ENCODE measurements around the gene C1QL2. TPM values are rescaled to one million over a fixed set of nuclear protein-coding genes. Genes with fewer than 3 reads are reported as not detected.

Gene C1QL2
- total RNA-seq, 1 experiment from 2014 or later: not detected

DNA sequence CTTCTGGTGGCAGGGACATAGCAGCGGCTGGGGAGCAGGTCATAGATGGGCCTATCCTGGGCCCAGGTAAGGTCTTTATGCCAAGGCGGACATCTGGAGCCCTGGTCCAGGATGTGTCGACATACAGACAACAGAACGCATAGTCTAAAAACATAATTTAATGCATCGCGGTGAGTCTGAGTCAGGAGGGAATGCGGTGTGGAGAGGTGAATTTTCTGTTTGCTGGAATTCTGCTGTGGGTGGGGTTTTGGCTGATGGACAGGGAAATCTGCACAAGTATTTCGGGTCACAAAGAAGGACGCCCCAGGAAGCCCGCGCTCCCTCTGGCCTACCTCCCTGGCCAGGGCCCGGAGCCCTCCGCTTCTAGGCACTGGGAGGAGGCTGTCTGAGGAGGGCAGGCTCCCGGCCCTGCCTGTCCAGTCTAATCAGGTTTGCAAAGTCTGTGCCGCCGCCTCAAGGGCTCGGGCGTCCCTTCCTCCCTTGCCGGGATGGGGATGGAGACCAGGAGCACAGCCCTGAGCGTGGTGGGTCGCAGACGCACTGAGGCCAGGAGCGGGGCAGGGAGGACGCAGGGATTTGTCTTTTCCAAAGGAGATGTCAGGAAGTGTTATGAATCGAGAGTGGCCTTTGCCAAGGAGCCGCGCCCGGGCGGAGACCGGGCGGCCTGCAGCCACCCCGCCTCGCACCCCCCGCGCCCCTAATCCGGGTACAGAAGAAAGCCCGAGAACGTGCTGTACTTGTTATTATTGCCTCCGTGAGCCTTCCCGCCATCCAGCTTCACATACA, 2.3 kb downstream of the C1QL2 start:
- DNase-seq (ENCODE audit: low read depth): no peak
- in situ Hi-C loops (cut with HindIII; ENCODE audit: low pct_unique_long_range_greater_than_20kb, low sequenced_read_pairs): no loop called here

DNA sequence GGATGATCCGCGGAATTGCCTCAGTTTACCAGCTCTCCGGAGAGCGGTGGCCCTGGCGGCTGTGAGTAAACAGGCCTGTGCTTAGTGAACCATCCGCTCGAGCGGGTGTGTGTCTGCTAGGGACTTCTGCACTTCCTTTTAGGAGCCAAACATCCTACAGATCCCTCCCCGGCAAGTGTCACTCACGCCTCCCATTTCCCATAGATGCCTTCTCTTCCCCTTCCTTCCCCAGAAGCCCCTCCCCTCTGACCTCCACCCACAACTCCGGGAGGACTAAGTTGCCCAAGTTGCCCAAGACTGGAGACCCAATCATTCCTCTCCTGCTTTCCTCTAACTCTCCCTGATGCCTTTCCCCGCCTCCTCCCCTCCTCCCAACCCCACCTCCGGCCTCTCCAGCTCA, 2.9 kb downstream of the C1QL2 start:
- in situ Hi-C loops (cut with HindIII; ENCODE audit: low pct_unique_long_range_greater_than_20kb, low sequenced_read_pairs): no loop called here
- no peak for DNase-seq (ENCODE audit: low read depth)

DNA sequence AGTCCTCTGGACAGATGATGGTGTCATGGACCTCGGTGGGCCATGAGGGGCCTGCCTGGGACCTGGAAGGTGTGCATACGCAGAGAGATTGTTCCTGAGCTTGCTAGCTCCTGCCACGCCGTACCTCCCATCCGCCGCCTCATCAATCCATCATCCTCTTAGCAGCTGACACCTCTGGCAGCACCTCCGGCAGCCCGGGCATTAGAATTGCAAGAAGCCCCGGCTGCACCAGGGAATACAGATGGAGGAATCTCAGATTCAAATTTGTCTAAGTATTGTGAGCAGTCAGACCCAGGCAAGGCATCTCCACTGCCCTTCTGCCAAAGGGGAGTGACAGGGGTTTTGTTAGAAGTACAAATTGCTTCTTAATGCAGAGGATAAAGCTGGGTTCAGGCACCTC, 4.5 kb downstream of the C1QL2 start:
- no peak for DNase-seq (ENCODE audit: low read depth)
- in situ Hi-C loops (cut with HindIII; ENCODE audit: low pct_unique_long_range_greater_than_20kb, low sequenced_read_pairs): no loop called here

DNA sequence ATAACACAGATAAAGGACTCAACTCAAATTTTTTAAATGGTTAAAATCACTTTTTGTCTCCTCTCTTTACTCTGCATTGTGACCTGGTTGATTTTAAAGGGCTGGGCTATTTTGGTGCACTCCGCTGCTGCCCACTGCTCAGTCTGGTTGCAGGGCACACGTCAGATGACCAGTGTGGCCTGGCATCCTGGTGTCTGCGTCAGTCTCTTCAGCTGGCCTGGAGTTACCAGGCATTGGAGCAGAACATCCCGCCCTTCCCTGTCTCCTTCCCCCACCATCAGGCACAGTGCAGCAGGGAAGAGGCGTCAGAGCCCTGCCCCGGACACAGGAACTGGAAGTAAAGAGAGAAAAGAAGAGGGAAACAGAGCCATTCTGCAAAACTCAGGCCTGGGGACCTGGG, 8.9 kb downstream of the C1QL2 start:
- peak; percentile 59 for DNase-seq (ENCODE audit: low read depth)
- in situ Hi-C loops (cut with HindIII; ENCODE audit: low pct_unique_long_range_greater_than_20kb, low sequenced_read_pairs): no loop called here

DNA sequence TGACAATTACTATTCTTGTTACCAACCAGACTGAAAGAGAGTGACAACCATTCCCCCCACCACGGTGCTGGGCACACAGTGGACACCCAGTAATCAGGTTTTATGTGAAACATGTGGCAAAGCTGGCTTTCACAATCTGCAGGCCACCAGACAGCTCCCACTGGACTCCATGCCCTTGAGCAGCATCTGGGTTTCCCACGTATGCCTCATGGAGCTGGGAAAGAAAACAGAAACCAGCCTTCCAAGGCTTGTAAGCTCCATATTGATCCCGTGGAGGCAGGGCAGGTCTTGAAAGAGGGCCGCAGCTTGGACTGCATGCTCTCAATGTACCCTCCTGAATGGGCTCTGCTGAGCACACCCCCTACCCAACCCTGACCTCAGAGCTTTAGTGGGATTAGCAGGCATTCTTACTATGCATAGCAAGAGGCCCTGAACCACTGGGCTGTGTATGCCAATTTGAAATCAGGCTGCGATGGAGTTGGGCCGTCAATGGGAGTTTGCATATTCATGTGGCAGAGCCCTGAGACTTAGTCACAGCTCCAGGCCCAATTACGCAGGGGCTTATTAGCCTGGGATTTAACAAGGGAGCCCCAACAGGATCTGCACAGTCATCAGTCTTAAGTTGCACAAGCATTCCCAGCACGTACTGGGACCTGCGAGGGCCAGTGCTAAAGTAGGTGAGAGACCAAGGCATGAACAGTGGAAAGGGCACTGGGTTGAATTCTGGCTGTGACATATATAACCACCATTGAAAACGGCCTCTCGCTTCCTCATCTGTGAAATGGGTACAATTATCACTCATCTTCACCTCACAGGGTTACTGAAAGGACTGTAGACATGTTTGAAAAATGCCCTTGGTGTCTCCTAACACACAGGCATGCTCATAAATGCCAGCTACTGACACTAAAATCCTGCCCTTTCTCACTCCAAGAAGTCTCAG, 10.5 kb downstream of the C1QL2 start:
- no peak for DNase-seq (ENCODE audit: low read depth)
- in situ Hi-C loops (cut with HindIII; ENCODE audit: low pct_unique_long_range_greater_than_20kb, low sequenced_read_pairs): no loop called here

DNA sequence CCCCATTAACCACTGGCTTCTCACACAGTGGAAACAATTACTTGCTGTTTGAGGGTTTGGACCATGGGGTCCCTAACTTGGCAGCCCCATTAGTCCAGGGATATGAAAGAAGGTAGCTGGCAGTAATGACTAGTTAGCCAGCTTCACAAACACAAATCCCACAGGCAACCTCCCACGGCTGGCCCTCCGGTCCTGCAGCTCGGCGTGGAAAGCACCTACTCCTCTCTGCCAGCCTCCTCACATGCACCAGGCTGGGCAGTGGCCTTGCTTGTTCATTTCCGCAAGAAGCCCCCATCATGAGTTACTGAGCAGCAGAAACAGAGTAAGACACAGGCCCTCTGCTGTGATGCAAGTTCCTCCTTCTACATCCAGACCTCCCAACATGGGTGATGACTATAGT, 13.7 kb downstream of the C1QL2 start:
- in situ Hi-C loops (cut with HindIII; ENCODE audit: low pct_unique_long_range_greater_than_20kb, low sequenced_read_pairs): no loop called here

DNA sequence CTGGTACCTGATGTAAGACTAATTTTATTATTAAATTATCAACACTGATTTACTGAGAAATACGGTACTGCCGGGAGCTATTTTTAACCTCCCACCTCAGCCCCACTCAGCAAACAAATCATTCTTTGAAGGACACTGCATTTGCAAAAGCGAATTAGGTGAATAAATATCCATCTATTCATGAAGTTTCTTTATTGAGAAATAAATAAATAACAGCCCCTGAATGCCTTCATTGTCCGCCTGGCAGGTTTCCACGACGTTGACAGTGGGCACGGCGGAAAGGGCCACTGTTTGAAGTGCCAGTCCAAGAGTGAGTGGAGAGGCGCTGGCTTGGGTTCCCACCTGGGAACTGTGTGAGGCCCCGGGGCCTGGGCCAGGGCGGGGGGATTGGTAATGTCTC, 15.7 kb downstream of the C1QL2 start:
- DNase-seq (ENCODE audit: low read depth): no peak
- in situ Hi-C loops (cut with HindIII; ENCODE audit: low pct_unique_long_range_greater_than_20kb, low sequenced_read_pairs): no loop called here

More for the DNA sequence above, 13.7 kb downstream of the C1QL2 start:
- DNase-seq (ENCODE audit: low read depth): no peak

DNA sequence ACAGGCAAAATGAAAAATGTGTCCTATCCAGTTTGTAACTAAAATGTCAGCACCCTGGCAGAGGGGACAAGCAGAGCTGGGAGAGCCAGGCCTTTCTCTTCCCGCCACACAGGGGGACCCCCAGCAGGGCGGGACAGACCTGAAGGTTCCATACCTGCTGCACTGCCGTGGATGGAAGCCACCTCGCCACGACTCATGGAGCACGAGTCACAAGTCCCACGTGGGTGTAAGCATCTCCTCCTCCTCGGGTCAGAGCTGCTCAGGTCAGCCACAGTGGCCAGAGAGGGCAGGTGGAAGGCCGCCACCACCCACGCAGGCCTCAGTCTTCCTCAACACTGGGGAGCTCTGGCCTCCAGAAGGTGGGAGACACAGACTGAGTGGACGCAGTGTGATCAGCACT, 21.0 kb downstream of the C1QL2 start:
- in situ Hi-C loops (cut with HindIII; ENCODE audit: low pct_unique_long_range_greater_than_20kb, low sequenced_read_pairs): no loop called here
- peak; percentile 10 for DNase-seq (ENCODE audit: low read depth)

DNA sequence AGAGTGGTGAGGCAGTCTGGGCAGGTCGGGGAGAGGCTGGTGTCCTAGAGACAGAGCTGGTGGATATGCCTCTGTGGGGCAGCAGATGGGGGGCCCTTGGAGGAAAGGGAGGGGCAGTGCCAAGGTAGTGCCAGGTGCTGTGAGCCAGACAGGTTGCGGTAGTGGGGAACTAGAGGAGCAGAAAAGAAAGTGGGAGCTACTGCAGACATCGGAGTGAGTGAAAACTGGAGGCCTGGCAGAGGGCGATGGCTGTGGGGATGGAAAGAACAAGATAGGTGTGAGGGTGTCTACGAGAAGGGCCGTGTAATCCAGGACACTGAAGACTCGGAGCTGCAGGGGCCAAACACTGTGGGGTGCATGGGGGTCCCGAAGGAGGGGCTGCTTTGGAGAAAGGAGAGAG, 21.7 kb downstream of the C1QL2 start:
- in situ Hi-C loops (cut with HindIII; ENCODE audit: low pct_unique_long_range_greater_than_20kb, low sequenced_read_pairs): no loop called here
- DNase-seq (ENCODE audit: low read depth): no peak

DNA sequence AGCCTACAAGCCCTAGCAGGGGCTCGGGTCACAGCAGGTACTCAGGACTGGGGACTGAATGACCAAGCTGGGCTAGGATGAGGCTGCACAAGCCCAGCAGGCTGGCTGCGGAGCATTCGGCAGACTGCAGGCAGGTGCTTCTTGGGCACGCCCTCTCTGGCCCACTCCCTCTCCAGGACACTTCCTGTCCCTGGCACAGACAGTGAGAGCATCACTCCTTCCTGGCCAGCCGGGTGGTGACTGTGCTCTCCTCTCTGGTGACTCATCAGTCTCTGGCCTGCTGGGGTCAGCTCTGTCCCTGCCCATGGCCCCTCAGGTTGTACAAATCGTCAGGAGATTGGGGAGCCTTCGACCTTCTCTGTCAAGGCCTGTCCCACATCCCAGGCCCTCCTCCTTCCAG, 22.5 kb downstream of the C1QL2 start:
- no peak for DNase-seq (ENCODE audit: low read depth)
- in situ Hi-C loops (cut with HindIII; ENCODE audit: low pct_unique_long_range_greater_than_20kb, low sequenced_read_pairs): no loop called here

DNA sequence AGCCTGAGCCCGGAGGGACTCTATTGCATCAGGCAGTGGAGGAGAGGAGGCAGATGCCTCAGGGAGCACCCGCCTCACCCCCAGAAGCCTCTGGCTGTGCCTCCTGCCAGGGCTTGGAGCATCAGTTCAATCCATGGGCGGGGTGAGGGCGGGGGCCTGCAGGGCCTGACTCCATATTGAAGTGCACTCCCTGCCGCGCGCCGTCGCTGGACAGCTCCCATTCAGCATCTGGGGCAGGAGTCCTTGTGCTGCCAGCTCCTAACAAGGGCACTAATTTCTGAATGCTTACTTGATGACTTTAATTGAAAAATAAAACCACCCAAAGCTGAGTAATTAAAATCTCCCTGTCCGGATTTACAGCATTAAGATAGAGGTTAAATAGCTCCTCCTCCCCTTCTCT, 23.8 kb downstream of the C1QL2 start:
- no peak for DNase-seq (ENCODE audit: low read depth)
- in situ Hi-C loops (cut with HindIII; ENCODE audit: low pct_unique_long_range_greater_than_20kb, low sequenced_read_pairs): no loop called here

DNA sequence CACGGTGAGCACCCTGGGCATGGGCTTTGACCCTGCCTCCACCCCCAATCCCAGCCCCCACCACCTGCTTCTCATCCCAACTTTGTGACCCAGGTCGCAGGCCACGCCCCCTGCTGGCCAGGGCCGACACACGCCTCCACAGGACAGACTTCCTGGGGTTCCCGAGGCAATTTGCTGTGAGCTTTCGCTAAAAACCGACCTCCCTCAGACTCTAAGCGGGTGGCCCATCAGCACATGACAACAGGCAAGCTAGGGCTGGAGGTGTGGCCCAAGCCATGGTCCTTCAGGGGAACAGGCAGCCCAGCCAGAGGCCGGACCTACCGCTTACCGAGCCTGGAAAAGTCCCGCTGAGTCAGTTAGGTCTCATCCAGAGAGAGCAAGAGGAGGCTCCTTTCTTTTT, 31.9 kb downstream of the C1QL2 start:
- no peak for DNase-seq (ENCODE audit: low read depth)
- in situ Hi-C loops (cut with HindIII; ENCODE audit: low pct_unique_long_range_greater_than_20kb, low sequenced_read_pairs): no loop called here

DNA sequence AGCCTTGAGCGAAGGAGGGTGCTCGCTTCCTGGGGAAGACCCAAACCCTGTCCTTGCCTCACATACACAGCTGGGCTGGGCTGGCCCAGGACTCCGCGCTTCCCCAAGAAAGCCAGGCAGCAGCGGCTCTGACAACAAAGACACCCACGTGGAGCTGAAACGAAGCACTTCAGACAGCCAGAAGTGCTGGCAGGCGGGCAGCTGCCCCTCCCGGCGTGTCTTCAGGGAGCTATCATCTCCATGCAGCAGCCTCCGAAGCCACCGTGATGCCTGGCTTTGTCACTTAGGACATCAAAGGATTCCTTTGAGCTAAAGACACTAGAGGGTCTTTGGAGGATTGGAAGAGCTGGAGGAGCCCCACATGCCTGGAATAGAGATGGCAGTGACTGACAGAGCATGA, 35.2 kb downstream of the C1QL2 start:
- in situ Hi-C loops (cut with HindIII; ENCODE audit: low pct_unique_long_range_greater_than_20kb, low sequenced_read_pairs): no loop called here

DNA sequence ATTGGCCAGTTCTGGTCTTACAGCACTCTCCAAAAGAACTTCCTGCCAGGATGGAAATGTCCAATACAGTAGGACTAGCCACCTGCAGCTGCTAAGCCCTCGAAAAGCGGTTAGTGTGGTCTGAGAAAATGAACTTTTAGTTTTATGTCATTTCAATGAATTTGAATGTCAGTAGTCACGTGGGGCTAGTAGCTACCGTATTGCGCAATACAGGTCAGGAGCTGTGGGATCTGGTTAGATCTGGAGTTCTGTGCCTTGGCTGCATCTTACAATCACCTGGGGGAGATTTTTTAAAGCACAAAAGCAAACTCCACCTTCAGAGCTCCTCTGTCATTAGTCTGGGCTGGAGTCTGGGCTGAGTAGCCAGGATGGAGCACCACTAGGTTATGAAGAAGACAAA, 35.9 kb downstream of the C1QL2 start:
- in situ Hi-C loops (cut with HindIII; ENCODE audit: low pct_unique_long_range_greater_than_20kb, low sequenced_read_pairs): no loop called here
- DNase-seq (ENCODE audit: low read depth): no peak

More for the DNA sequence above, 35.2 kb downstream of the C1QL2 start:
- no peak for DNase-seq (ENCODE audit: low read depth)

DNA sequence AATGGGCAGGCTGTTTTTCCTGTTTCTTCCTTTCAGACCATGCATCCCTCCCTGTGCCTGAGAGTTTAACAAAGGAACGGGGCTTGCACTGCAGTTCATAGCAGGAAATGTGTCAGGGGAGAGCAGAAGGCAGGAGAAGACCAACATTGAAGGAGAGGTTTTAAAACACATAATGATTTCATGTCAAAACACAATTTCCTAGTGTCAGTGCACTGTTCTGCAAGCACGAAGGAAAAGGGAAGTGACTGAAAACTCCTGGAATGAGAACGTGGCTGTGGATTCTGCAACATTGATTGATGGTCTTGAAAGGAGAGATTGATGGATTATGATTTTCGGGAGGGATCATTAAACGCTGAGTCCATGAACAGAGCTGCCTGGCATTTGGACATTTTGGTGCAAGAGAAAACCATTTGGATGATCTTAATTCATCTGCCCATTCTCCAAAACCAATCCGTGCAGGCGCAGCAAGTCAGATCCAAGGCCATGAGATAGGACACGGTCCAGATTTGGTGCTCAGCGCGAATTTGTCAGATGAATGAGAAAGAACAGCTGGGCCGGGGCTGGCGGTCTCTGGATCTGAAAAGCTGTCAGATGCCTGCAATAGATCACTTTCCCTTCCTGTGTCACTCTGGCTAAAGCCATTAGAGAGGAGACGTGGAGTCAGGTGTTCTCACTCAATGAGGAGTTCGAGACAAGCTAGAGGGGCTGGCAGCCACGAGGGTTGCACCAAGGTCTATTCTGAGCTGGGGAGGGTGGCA, 38.4 kb downstream of the C1QL2 start:
- in situ Hi-C loops (cut with HindIII; ENCODE audit: low pct_unique_long_range_greater_than_20kb, low sequenced_read_pairs): no loop called here
- no peak for DNase-seq (ENCODE audit: low read depth)

DNA sequence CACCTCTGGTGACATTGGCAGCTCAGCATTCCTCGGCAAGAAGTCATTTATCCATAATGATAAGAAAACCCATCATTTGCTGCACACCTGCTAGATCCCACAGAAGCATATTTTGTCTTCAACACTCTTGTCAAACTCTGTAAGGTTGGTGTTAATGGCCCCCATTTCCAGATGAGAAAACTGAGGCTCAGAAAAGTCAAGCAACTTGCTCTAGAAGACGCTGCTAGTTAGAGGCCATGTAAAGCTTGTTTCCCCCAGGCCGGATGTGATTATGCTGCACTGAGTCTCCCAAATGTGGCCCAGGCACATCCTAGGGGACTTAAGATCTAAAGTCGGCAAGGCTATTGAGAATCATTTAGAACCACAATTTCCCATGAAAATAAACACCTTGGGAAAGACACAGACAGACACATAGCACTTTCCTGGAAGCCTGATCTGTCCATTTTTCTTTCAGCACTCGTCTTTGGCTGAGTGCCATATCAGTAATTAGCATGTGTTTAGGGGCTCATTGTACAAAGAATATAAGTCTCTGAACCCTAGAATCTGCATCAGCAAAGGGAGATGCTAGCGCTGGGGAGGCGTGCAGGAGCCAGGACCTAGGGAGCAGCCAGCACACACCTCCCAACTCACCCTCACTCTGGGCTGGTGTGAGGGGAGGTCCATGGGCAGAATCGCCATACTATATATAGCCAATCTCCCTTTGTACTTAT, 39.3 kb downstream of the C1QL2 start:
- no peak for DNase-seq (ENCODE audit: low read depth)
- in situ Hi-C loops (cut with HindIII; ENCODE audit: low pct_unique_long_range_greater_than_20kb, low sequenced_read_pairs): no loop called here

DNA sequence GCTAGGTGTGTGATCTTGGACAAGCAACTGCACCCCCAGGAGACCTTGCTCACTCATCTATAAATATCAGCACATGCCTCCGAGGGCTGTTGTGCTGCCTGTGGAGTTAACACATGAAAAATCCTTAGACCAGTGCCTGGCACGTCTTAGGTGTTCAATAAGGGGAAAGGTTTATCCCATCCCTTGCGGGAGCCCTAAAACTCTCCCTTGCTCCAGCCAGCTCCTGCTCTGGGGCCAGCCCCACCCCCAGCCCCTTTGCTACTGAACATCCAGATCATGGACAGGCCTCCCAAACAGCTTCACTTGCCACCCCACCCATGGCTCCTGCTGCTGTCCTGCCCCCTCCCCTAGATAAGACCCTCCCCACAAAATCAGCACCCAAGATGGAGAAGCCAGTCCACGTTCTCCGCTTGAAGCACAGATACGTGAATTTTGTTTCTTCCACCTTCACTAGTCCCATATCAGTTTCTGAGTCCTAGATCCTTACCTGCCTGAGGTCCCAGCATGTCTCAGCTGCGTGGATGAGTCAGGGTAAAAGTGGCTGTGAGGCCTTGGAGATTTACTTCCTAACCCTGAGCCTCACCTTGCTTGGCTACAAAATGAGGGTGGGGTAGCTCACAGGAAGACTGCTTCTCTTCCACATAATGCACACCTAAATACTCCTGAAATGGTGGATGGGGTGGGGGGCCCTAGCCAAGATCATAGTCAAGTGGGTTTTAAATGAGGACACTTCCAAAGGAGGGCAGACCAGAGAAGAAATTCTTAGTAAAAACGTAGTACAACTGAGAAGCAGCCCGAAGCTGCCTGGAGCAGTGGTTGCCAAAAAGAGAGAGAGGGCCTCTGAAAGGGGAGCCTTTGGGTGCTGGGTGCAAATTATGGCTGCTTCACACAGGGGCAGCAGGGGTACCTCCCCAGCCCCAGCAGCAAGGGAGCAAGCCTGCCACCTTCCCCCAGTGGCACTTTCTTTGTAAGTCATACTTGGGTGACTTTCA, 40.4 kb downstream of the C1QL2 start:
- in situ Hi-C loops (cut with HindIII; ENCODE audit: low pct_unique_long_range_greater_than_20kb, low sequenced_read_pairs): no loop called here

More for the DNA sequence above, 40.4 kb downstream of the C1QL2 start:
- no peak for DNase-seq (ENCODE audit: low read depth)

All from Caki2 (cell line).